ENCODE measurements around the gene TSEN34.
"Not testable (repeated sequence)": the region's sequence is repeated elsewhere in the genome, so short reads cannot be mapped to it uniquely, and the experiment has no call there.

DNA sequence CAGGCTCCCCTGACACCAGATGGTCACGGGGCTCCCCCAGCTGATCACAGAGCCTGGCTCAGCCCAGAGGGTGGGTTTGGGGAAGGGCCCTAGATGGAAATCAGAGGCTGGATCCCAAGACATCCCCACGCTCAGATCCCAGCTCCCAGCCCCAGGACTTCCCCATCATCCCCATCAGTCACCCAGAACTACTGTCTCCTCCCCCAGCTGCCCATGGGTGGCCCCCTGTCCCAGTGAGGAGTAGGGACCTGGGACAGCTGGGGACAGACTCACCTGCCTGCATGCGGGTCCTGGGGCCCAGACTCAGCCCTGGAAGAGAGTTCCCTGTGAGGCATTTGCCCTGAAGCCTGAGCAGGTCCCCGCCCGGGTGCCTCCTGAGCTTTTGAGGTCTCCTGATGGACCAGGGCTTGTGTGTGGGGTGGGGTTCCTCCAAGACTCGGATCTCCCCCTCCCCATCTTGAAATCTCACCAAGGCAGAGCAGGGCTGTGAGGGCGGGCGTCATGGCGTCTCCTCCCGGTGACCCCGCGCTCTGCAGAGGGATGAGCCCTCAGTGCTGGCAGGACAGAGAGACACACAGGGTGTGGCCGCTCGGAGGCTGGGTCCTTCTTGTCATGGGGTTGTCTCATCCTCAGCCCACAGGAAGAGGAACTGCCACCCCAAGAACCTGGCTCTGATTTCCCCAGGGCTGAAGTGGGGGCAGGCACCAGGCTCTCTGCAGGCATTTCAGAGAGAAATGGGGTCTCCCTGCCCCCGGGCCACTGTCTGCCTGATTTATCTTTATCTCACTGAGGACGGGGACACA, 31.6 kb downstream of the TSEN34 start, which contains the start of gene LILRB3:
- TF ChIP-seq, protein P1, sequence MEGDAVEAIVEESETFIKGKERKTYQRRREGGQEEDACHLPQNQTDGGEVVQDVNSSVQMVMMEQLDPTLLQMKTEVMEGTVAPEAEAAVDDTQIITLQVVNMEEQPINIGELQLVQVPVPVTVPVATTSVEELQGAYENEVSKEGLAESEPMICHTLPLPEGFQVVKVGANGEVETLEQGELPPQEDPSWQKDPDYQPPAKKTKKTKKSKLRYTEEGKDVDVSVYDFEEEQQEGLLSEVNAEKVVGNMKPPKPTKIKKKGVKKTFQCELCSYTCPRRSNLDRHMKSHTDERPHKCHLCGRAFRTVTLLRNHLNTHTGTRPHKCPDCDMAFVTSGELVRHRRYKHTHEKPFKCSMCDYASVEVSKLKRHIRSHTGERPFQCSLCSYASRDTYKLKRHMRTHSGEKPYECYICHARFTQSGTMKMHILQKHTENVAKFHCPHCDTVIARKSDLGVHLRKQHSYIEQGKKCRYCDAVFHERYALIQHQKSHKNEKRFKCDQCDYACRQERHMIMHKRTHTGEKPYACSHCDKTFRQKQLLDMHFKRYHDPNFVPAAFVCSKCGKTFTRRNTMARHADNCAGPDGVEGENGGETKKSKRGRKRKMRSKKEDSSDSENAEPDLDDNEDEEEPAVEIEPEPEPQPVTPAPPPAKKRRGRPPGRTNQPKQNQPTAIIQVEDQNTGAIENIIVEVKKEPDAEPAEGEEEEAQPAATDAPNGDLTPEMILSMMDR (conservative IDR thresholded peaks at IDR 0.05) = not testable (repeated sequence)
- not testable (repeated sequence) for TF ChIP-seq ZFX (IDR thresholded peaks at IDR 0.05)
